Chondrocyte (in vitro differentiated cells): ENCODE measurements around the gene CALB2. TPM values are rescaled to one million over a fixed set of nuclear protein-coding genes. Genes with fewer than 3 reads are reported as not detected.

ENCODE experiments used
- DNase-seq: peaks from one replicate; pipeline ENCODE4 v3.0.0; 2021; ENCODE audit warnings: mixed read lengths, low spot score
- H3K27ac Mint-ChIP-seq: one replicate; pipeline ENCODE4 v1.8.0; 2021; ENCODE audit warnings: mild to moderate bottlenecking, moderate library complexity, mixed read lengths; ENCODE audit not compliant: unreplicated experiment
- H3K27me3 Mint-ChIP-seq: 2 replicates; pipeline ENCODE4 v1.8.0; 2021; ENCODE audit warnings: low read depth, mixed read lengths
- H3K36me3 Mint-ChIP-seq: 2 replicates; pipeline ENCODE4 v1.8.0; 2021; ENCODE audit warnings: low read depth, mixed read lengths
- H3K4me1 Mint-ChIP-seq: 2 replicates; pipeline ENCODE4 v1.8.0; 2021; ENCODE audit warnings: low read depth, mild to moderate bottlenecking, mixed read lengths
- H3K4me3 Mint-ChIP-seq: one replicate; pipeline ENCODE4 v1.8.0; 2021; ENCODE audit warnings: mild to moderate bottlenecking, moderate library complexity, mixed read lengths; ENCODE audit not compliant: unreplicated experiment
- H3K9me3 Mint-ChIP-seq: 2 replicates; pipeline ENCODE4 v1.8.0; 2021; ENCODE audit warnings: low read depth, mixed read lengths
- total RNA-seq: library from RNA; stranded (reverse); gene quantifications from 3 replicates; pipeline ENCODE4 v1.2.1, GENCODE V29; 2021
- TF ChIP-seq, protein P1 (sequence below): fragments of 200-600 bp; sonication (generic); IDR thresholded peaks from 2 replicates; pipeline ENCODE4 v1.5.0; 2021; ENCODE audit warnings: antibody characterized with exemption, mild to moderate bottlenecking, moderate library complexity

Gene CALB2
- total RNA-seq, 1 donor from 2014 or later, result not detected

DNA sequence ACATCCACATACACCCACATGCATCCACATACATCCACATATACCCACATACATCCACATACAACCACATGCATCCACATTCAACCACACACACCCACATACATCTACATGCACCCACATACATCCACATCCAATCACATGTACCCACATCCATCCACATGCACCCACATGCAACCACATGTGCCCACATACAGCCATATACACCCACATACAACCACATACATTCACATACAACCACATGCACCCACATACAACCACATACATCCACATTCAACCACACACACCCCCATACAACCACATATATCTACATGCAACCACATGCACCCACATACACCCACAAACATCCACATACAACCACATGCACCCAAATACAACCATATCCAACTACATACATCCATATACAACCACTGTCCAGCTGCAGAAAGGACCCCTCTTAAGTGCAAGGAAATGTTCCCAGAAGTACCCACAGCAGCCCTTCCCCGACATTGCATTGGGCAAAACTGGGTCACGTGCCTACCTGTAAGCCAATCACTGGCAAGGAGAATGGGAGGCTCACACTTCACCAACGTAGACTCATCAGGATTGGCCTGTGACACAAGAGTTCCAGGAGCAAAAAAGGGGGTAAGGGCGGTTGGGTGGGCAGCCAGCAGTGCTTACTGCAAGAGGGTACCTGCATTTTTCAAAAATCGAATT, 18.1 kb downstream of the CALB2 start:
- Mint-ChIP-seq H3K27ac (no peak overlapping the region), H3K27me3 (peaks cover 27% of the 10 kb centered on the region), H3K9me3 (no peaks in the 10 kb centered on the region), H3K4me3 (no peak overlapping the region), H3K36me3 (no peaks in the 10 kb centered on the region), H3K4me1 (no peaks in the 10 kb centered on the region)
- no peak for DNase-seq
- TF ChIP-seq, protein P1, sequence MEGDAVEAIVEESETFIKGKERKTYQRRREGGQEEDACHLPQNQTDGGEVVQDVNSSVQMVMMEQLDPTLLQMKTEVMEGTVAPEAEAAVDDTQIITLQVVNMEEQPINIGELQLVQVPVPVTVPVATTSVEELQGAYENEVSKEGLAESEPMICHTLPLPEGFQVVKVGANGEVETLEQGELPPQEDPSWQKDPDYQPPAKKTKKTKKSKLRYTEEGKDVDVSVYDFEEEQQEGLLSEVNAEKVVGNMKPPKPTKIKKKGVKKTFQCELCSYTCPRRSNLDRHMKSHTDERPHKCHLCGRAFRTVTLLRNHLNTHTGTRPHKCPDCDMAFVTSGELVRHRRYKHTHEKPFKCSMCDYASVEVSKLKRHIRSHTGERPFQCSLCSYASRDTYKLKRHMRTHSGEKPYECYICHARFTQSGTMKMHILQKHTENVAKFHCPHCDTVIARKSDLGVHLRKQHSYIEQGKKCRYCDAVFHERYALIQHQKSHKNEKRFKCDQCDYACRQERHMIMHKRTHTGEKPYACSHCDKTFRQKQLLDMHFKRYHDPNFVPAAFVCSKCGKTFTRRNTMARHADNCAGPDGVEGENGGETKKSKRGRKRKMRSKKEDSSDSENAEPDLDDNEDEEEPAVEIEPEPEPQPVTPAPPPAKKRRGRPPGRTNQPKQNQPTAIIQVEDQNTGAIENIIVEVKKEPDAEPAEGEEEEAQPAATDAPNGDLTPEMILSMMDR, result no peak

DNA sequence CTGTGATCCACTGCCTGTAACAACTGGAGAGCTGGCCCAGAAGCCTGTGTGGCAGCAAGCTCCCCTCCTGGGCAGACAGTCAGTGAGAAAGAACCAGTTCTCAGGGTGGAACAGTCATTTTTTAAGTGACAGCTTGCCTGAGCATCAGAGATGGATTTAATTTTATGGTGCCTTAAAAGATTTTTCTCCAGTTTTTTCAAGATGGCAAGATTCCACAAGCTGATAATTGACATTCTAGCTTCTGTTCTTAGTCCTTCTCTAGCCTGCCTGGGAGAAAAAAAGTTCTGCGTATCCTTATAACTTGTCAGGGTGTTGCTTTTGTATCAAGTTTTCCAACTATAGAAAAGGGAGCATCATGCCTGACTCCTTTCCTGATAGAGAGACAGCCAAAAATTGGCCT, 21.2 kb downstream of the CALB2 start:
- TF ChIP-seq, protein P1, result no peak
- H3K9me3 Mint-ChIP-seq, result no peaks in the 10 kb centered on the region
- no peak overlapping the region for H3K4me3 Mint-ChIP-seq
- H3K36me3 Mint-ChIP-seq, result no peaks in the 10 kb centered on the region
- no peaks in the 10 kb centered on the region for H3K4me1 Mint-ChIP-seq
- H3K27me3 Mint-ChIP-seq, result peaks cover 34% of the 10 kb centered on the region
- H3K27ac Mint-ChIP-seq, result no peak overlapping the region
- no peak for DNase-seq

DNA sequence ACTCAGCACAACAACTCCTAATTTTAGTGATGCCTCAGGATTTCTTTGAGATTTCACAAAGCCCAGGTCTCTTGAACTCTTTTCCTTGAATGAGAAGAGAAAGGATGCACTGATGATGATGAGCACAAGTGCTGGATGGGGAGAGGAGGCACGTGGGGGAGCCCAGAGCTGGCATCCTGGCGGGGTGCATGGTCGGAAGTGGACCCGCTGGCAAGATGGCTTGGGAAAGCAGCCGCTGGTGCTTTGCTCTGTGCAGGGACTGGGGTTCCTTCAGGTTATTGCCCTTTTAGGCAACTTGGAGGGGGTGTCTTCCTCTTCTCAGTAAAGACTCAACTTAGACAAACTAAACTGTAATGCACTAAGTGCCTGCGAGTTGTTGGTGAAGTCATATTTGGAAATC, 22.3 kb downstream of the CALB2 start:
- no peak for DNase-seq
- Mint-ChIP-seq H3K4me3 (no peak overlapping the region), H3K9me3 (no peaks in the 10 kb centered on the region), H3K4me1 (no peaks in the 10 kb centered on the region), H3K36me3 (no peaks in the 10 kb centered on the region), H3K27ac (no peak overlapping the region), H3K27me3 (peaks cover 37% of the 10 kb centered on the region)
- TF ChIP-seq, protein P1, result no peak

- H3K9me3 Mint-ChIP-seq, result no peaks in the 10 kb centered on the region
- no peaks in the 10 kb centered on the region for H3K4me1 Mint-ChIP-seq
- TF ChIP-seq, protein P1, result no peak
- H3K27me3 Mint-ChIP-seq, result peaks cover 45% of the 10 kb centered on the region
- H3K27ac Mint-ChIP-seq, result no peak overlapping the region
- no peak overlapping the region for H3K4me3 Mint-ChIP-seq
- no peak for DNase-seq
- H3K36me3 Mint-ChIP-seq, result no peaks in the 10 kb centered on the region
These were observed 24.7 kb downstream of the CALB2 start for GRCh38 chr16:71383054-71383773.

GRCh38 chr16:71384073-71384724, 25.7 kb downstream of the CALB2 start:
- Mint-ChIP-seq H3K27ac (no peak overlapping the region), H3K4me3 (no peak overlapping the region), H3K9me3 (no peaks in the 10 kb centered on the region), H3K36me3 (no peaks in the 10 kb centered on the region), H3K27me3 (peaks cover 39% of the 10 kb centered on the region), H3K4me1 (no peaks in the 10 kb centered on the region)
- no peak for DNase-seq
- TF ChIP-seq, protein P1, result no peak
